Activated naive CD4-positive, alpha-beta T cell treated with anti-CD3 and anti-CD28 coated beads, Interleukin-2, amount 50 U/mL, for 16 hours (primary cell): ENCODE results near the gene FIBIN.
"Not testable (repeated sequence)": the region's sequence is repeated elsewhere in the genome, so short reads cannot be mapped to it uniquely, and the experiment has no call there.

Source experiments
- DNase-seq: peaks from one replicate; pipeline ENCODE4 v3.0.0-alpha.2; 2020

Gene FIBIN

DNA sequence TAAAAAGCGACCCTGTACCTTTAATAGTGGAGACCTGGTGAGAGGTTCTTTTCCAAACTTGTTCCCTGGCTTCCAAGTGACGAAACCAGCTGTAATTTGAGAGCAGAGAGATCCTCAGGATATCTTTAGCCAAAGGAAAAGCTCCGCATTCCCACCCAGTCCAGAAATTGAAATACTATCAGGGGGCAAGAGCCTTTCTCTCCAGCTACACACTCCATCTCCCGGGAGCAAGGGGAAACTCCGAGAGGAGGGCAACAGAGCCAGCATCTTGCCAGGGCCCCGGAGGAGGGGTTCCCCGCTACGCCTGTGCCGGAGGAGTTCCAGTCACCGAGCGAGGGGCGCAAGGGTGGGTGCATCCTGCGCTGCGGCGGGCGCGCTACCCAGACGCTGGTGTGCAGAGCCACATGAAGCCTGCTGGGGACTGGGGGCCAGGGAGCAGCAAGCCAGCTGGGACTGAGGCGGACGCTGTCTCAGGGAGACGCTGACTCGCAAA lies at the start of gene FIBIN:
Gene FIBIN (plus strand): TSS at position 148 of the 493 bp plus-strand sequence. CDS start 415 bp downstream, outside the sequence.
- no peak for DNase-seq

DNA sequence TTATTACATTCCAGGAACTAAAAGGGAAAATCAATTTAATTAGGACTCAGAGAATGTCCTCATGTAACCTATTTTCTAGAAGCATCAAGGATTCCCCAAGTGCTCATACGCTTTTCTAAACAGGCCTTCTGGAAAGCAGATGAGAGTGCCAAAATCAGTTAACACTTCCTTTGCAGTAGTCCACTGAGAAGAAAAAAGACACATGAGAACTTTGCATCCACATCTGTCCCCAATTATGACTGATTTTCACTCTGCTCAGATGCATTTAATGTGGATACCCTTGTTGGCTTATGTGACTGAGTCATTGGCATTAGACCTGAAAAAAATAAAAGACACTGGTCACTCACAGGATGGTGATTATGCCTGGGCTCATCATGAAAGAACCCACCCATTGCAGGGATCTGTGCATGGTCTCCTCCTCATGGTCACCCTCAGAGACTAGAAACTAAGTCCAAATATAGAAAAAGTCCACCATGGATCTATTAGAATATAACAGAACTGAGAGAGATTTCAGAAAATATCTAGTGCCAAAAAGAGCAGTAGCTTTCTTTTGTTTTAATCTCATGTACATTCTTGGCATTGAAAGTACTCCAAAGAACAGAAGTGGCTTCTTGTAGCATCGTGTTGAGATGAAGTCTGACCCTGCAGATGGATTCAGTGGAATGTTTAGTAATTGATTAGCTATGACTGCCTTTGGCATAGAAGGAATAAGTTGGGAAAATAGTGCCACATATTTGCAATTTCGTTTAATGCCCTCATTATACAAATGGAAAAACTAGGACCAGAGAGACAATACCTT lies 48.8 kb upstream of the FIBIN start:
- DNase-seq = no peak

DNA sequence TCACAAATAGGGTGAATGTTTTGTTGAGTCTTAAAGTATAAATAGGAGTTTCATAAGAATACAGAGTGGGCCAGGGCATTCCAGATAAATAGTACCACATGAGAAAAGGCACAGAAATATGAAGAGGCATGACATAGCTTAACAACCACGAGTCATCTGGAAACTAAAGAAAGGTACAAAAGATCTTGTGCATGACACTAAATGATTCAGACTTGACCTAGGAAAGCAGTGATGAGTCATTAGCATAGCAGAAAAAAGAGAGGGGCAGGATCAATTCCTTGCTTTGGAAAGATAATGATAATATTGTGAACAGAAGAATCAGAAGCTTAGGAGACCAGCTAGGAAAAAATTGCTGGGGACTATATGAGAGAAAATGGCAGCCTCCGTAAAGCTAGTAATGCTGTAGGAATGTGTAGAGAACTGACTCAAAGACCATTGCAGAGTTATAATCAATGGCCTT lies 47.6 kb upstream of the FIBIN start:
- no peak for DNase-seq

DNA sequence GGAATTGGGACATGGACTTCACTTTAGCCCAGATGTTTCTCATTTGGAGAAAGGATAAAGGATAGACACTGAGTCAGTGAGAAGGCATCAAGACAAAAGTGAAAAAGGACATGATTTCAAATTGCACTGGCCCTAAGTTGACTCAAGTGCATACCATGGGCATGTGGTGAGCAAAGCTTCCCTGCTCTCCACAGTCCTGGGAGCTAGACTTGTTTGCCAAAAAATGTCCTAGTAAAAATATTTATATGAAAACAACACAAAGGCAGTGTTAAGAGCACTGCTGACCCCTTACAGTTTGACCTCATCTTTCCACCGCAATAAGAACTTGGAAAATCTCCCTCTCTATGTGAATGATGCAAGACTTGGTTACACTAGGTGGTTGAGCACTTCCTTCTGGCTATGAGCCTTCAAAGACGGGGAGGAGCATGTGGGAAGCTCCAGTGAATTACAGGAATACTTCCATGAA lies 46.5 kb upstream of the FIBIN start:
- DNase-seq = no peak

- DNase-seq = no peak
Measured at GRCh38 chr11:26947904-26948639, 45.8 kb upstream of the FIBIN start.

GRCh38 chr11:26948881-26949280 lies 45.0 kb upstream of the FIBIN start:
- DNase-seq = no peak

DNA sequence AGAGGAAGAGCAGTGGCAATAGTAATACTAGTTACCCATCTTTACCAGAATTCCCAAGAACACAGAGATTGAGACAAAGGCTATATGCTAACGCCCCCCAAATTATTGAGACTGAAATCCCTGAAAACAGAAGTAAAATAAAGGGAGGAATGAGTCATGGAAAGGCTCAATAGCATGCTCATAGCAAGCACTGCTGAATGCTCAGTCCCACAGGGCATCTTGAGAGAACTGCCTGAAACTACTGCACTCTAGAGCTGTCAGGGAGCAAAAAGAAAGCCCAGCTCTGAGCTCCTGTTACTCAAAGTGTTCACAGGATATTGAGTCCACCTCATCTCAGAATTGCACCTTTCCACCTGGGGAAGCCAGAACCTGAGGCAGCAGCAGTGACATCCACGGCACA lies 44.1 kb upstream of the FIBIN start:
- DNase-seq = no peak

GRCh38 chr11:26950260-26950719 lies 43.6 kb upstream of the FIBIN start:
- no peak for DNase-seq

GRCh38 chr11:26951809-26952515 lies 42.0 kb upstream of the FIBIN start:
- DNase-seq = no peak

- DNase-seq = no peak
Measured at GRCh38 chr11:26953770-26954392, 40.0 kb upstream of the FIBIN start.

- no peak for DNase-seq
Measured at GRCh38 chr11:26958005-26958701, 35.8 kb upstream of the FIBIN start.

- DNase-seq = no peak
Measured at GRCh38 chr11:26958702-26959049, 35.2 kb upstream of the FIBIN start.

DNA sequence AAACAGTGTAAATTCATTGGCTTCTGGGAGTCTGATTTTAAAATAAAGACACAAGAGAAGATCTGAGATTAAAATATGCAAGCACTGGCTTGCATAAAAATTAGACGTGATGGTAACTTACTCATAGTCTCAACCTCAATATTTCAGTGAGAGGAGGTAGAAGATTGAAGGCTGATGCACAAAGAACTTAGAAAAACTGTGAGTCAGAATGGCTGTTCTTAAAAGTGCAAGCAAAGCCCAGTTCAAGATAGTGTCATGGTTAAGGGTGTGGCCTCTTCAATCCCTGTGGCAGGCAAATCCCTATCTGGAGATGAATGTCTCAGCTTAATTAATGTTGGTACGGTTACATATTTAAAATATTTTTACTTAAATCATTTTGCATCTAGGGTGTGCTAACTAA lies 33.6 kb upstream of the FIBIN start:
- no peak for DNase-seq

GRCh38 chr11:26963764-26964163 lies 30.1 kb upstream of the FIBIN start:
- no peak for DNase-seq

GRCh38 chr11:26964339-26964738 lies 29.6 kb upstream of the FIBIN start:
- no peak for DNase-seq

GRCh38 chr11:26964847-26965485 lies 28.9 kb upstream of the FIBIN start:
- not testable (repeated sequence) for DNase-seq

DNA sequence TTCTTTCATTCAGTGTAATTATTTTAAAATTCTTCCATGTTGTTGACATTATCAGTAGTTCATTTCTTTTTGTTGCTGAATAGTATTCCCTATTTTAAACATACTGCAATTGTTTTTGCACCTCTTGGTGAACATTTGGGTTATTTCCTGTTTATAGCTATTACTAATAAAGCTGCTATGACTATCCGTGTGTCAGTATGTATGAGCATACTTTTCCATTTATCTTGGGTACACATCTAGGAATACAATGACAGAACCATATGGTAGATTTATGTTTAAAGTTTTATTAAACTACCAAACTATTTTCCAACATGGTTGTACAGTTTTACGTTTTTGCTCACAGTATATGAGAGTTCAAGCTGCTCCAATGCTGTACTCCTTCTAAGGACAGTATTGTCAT lies 22.0 kb upstream of the FIBIN start:
- no peak for DNase-seq

GRCh38 chr11:26974069-26974783 lies 19.7 kb upstream of the FIBIN start:
- no peak for DNase-seq

DNA sequence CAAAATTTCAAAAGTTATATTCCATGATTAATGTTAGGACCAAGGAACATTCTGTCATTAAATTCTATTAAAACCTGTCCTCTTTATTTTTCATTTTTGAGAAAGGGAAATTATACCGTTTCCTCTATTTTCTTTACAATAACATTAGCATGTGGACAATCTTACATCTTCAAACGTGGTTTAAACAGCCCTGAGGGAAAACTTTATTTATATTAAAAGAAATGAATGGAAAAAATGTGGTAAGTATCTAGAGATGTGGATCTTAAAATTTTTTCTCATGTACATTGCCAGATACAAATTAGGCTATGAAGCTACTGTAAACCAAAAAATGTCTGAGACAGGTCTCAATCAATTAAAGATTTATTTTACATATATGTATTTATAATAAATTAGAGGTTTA lies 18.9 kb upstream of the FIBIN start:
- DNase-seq = no peak

DNA sequence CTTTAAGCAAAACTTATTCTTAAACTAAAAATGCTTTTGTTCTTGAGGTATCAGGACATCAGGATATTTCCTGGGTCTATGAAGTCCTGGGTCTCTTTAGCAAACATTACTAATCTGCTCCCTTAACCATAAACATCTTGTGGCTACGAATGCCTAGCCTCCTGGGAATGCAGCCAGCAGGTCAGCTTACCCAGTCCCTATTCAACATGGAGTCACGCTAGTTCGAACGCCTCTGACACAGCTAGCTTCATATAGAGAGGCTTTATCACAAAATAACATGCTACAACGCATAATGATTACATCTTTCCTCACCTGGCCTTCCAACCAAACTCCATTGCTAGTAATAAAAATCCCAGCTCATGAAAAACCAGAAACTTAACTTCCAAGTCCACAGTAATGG lies 17.5 kb upstream of the FIBIN start:
- DNase-seq = no peak

GRCh38 chr11:26977209-26977608 lies 16.7 kb upstream of the FIBIN start:
- not testable (repeated sequence) for DNase-seq
